HFF-Myc (cell line): ENCODE data around the gene ACP4.
"Not testable (repeated sequence)": the region's sequence is repeated elsewhere in the genome, so short reads cannot be mapped to it uniquely, and the experiment has no call there.

ENCODE experiments used
- DNase-seq: peaks from one replicate; pipeline ENCODE4 v3.0.0-alpha.2; 2011; ENCODE audit warnings: low read depth; ENCODE audit errors: extremely low read depth
- H3K4me3 ChIP-seq: replicated peaks from 2 replicates; pipeline ENCODE4 v1.5.1; 2011; ENCODE audit warnings: low read depth, mild to moderate bottlenecking, control low read depth, low read length
- CTCF ChIP-seq: IDR thresholded peaks from 2 replicates; pipeline ENCODE4 v1.5.1; 2012; ENCODE audit warnings: mild to moderate bottlenecking, low read depth, low read length, control low read depth; ENCODE audit errors: missing control alignments

The ACP4 gene

GRCh38 chr19:50770888-50771287, 19.3 kb upstream of the ACP4 start:
- DNase-seq = no peak
- H3K4me3 ChIP-seq = no peak overlapping the region
- TF ChIP-seq CTCF = no peak

- no peak overlapping the region for H3K4me3 ChIP-seq
- no peak for DNase-seq
- TF ChIP-seq CTCF = no peak
Observed at GRCh38 chr19:50772476-50772875, 17.7 kb upstream of the ACP4 start.

- not testable (repeated sequence) for DNase-seq, H3K4me3 ChIP-seq
Observed at GRCh38 chr19:50772912-50773311, 17.3 kb upstream of the ACP4 start.

GRCh38 chr19:50773454-50773853, 16.8 kb upstream of the ACP4 start:
- not testable (repeated sequence) for H3K4me3 ChIP-seq, DNase-seq

GRCh38 chr19:50776131-50776530, 14.1 kb upstream of the ACP4 start:
- no peak for TF ChIP-seq CTCF
- no peak overlapping the region for H3K4me3 ChIP-seq
- DNase-seq = no peak

- no peak overlapping the region for H3K4me3 ChIP-seq
- TF ChIP-seq CTCF = no peak
- no peak for DNase-seq
Observed at GRCh38 chr19:50777261-50777660, 13.0 kb upstream of the ACP4 start.

- TF ChIP-seq CTCF = no peak
- no peak overlapping the region for H3K4me3 ChIP-seq
- no peak for DNase-seq
Observed at GRCh38 chr19:50777830-50778303, 12.3 kb upstream of the ACP4 start.

- no peak overlapping the region for H3K4me3 ChIP-seq
- no peak for DNase-seq
- TF ChIP-seq CTCF = no peak
Observed at GRCh38 chr19:50778906-50779430, 11.2 kb upstream of the ACP4 start.
